AG09319 (cell line): ENCODE measurements around the gene ACAP1.
A peak's percentile ranks its signal among the peaks of the same experiment; 100 is the strongest.

Source experiments
- DNase-seq: peaks from one replicate; pipeline ENCODE4 v3.0.0-alpha.2; 2010; ENCODE audit warnings: low read depth; ENCODE audit errors: extremely low read depth
- TF ChIP-seq, protein P1 (sequence below): IDR thresholded peaks from 2 replicates; pipeline ENCODE4 v1.5.1; 2011; ENCODE audit warnings: low read depth, mild to moderate bottlenecking, inconsistent platforms, low read length, moderate library complexity

Gene ACAP1

DNA sequence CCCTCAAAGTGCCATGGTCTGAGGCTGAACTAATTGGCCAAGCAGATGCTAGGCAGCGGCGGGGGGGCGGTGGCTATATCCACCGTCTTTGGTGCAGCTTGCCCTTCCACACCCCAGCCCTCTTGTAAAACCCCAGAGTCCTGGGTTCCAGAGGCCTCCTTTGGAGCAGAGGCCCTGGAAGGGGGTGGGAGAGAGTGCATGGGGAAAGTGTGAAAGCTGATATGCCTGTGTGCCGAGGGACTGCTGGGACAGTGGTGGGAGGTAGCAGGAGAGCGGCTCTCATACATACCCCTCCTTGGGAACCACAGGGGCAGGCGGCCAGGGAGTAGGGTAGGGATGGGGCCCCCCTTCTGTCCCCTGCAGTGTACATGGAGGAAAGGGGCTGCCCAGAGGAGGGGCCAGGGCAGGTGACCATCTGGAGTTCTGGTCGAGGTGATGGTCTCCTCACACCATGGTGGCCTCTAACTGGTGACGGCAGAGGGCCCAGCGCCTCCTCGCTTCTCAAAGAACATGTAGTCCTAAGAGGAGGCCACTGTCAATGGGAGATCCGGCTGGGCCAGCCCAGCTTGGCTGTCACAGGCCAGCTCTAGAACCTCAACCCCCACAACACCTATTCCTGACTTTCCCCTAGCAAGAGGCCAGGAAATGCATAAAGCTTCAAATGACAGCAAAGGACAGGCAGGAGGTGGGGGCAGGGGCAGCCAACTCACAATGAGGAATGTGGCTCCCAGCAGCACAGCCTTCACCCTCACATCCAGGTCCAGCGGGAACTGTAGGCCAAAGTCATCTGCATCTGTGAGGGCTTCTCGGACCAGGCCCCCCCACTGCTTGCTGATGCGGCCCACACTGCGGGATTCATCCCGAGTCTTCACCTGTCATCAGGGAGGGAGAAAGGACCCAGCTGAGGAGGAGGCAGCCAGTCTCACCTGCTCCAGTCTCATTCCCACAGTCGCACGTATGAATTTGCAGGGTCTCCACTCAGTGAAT, 53.9 kb downstream of the ACAP1 start:
- DNase-seq: no peak
- TF ChIP-seq, protein P1, sequence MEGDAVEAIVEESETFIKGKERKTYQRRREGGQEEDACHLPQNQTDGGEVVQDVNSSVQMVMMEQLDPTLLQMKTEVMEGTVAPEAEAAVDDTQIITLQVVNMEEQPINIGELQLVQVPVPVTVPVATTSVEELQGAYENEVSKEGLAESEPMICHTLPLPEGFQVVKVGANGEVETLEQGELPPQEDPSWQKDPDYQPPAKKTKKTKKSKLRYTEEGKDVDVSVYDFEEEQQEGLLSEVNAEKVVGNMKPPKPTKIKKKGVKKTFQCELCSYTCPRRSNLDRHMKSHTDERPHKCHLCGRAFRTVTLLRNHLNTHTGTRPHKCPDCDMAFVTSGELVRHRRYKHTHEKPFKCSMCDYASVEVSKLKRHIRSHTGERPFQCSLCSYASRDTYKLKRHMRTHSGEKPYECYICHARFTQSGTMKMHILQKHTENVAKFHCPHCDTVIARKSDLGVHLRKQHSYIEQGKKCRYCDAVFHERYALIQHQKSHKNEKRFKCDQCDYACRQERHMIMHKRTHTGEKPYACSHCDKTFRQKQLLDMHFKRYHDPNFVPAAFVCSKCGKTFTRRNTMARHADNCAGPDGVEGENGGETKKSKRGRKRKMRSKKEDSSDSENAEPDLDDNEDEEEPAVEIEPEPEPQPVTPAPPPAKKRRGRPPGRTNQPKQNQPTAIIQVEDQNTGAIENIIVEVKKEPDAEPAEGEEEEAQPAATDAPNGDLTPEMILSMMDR: no peak

DNA sequence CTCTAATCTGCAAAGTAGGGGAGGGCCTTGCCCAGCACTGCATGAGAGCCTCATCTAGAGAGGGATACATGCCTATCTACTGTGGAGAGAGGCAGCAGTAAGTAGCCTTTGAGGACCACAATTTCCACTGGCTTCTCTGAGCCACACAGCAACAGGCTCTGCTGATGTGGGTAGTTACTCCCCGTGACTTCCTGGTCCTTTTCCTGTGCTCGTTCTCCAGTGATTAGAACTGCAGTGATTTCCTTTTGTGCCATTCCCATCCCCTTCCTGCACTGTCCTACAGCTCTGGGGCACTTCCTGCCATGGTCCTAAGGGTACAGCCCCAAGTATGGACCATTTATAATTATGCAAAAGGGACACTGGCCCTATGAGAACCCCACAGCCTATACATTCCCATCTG, 55.0 kb downstream of the ACAP1 start:
- DNase-seq: no peak
- TF ChIP-seq, protein P1: no peak

DNA sequence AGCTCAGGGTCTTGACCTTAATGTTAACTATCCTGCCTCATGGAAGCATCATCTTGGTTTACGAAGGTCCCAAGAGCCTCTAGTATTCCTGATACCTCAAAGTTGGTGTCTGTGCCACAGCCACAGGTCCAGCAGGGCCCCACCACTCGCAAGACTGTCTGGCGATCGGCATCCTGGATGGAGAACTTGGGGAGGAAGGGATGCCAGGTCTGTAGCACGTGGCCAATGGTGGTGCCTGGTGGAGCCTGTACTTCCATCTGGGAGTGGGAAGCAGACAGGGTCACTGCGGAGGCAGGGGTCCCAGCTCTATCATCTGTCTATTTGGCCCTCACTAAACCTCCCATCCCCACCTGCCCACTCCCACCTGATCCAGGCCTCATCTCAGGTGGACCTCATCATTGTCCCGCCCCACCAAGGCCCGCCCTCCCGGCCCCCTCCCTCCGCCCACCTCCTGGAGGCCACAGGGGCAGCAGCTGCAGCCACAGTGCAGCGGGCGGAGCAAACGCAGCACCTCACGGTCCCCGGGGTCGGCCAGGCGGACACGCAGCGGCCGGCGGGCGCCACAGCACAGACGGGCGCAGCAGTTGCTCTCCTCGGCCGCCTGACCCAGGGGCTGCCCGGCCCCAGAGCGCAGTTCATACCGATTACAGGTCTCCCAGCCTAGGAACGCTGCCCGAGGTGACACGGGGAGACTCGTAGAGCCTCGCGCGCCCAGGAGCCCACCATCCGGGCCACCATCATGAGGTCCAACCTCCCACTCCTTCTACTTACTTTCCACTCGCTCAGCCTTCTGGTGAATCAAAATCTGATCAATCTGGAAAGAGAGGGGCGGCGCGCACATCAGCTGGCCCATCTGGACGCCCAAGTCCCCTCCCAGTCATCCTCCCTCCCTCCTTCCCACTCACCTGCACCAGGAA, 56.6 kb downstream of the ACAP1 start:
- DNase-seq: no peak
- TF ChIP-seq, protein P1: no peak

DNA sequence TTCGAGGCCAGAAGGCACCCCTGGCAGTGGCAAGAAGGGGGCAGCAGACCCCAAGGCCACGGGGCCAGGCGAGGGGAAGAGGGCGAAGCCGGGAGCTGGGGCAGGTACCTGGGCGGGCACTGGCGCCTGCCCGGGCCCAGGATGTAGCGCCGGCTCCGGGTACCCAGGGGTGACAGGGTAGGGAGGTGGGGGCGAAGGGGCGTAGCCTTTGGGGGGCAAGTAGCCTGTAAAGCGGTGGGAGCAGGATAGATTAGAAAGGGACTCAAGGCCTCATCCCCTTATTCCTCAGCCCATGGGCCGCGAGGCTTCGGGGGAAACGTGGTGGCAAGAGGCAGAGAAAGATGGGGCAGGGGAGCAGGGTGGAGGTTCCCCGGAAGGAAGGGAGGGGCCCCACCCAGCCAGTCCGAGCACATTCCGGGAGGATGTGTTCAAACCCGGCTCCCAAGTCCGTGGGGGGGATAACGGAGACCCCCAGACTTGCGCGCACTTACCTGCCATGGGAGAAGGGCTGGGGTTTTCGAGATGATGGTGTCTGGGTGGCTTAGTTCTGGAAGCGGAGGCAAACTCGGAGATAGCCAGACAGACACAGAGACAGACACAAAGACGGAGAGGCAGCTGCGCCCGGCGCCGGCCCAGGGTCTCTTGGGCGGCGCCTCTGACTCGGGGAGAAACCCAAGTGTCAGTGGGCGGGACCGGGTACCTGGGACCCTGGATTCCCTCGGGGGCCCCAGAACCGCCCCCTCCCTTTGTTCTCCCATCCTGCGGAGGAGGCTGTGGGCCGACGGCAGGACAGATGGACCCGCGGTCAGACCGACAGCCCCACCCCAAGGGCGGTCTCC, 57.5 kb downstream of the ACAP1 start:
- TF ChIP-seq, protein P1: 0 out of 2 replicates have a peak, but pooled peaks have one; percentile 9
- DNase-seq: no peak

DNA sequence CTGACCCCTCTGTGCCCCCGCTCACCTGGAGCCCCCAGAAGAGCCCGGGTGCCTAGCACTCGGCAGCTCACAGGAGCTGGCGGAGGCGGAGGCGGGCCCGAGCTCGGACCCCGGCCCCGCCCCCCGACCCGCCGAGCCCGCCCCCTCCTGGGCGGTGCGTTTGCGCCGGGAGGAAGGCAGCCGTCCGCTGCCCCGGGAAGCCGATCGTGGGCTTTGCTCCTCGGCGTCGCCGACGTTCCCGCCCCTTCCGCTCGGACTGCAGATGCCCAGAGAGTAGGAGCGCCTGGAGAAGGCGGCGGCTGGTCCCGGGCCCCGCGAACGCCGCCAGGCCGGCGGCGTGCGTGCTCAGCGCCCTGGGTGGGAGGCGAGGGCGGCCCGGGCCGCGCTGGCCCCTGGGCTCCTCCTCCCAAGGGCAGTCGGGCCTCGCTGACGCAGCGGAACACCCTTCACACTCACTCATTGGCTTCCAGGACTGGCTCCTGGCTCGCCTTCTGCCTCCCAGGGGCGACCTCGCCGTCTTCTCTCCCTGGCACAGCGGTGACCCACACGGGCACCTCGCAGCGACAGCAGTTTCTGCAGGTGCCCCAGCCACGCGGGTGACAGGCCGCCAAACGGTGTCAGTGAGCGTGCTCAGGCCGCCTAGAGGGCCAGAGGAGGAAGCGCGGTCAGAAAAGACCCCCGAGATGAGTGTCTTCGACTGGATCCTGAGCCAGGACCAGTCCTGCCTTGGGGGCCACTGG, 58.3 kb downstream of the ACAP1 start, which contains the start of gene PLSCR3:
PLSCR3 (minus strand) TSS at position 74 of the 740 bp plus-strand sequence. CDS start 415 bp downstream, outside the sequence.
- TF ChIP-seq, protein P1: peak; percentile 38
- DNase-seq: peak; percentile 62

DNA sequence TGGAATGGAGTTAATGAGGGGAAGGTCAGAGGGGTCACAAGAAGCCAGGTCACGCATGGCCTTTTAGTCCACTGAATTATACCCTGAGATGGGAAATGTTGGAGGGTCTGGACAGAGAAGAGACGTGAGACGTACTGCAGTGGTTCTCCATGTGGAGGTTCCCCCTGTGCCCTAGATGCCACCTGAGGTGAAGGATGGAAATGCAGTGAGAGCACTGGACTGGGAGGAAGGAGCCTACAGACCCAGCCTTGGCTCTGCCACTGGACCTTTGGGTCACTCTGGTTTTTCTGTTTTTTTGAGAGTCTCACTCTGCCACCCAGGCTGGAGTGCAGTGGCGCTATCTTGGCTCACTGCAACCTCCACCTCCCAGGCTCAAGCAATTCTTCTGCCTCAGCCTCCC, 59.8 kb downstream of the ACAP1 start:
- TF ChIP-seq, protein P1: no peak
- no peak for DNase-seq
